HT-29 (cell line): ENCODE data around the gene SRRM3. TPM values are rescaled to one million over a fixed set of nuclear protein-coding genes. Genes with fewer than 3 reads are reported as not detected.
A peak's percentile ranks its signal among the peaks of the same experiment; 100 is the strongest.
"Not testable (repeated sequence)": the region's sequence is repeated elsewhere in the genome, so short reads cannot be mapped to it uniquely, and the experiment has no call there.

Source experiments
- DNase-seq: peaks from one replicate; pipeline ENCODE4 v3.0.0-alpha.2; 2015; ENCODE audit warnings: low spot score
- total RNA-seq: library from RNA; depleted of rRNA; stranded (reverse); fragments of >200 nt; shearing (Covaris generic); gene quantifications from 2 replicates; pipeline ENCODE4 v1.2.3, GENCODE V29; 2014

SRRM3 gene
- total RNA-seq, 1 experiment from 2014 or later = 0.05 TPM

GRCh38 chr7:76226878-76227423, 25.3 kb downstream of the SRRM3 start:
- DNase-seq = not testable (repeated sequence)

GRCh38 chr7:76230214-76230613, 28.5 kb downstream of the SRRM3 start:
- no peak for DNase-seq

- DNase-seq = no peak
Measured at GRCh38 chr7:76231071-76231470, 29.4 kb downstream of the SRRM3 start.

GRCh38 chr7:76231583-76231982, 29.9 kb downstream of the SRRM3 start:
- no peak for DNase-seq

- DNase-seq = no peak
Measured at GRCh38 chr7:76232698-76233097, 31.0 kb downstream of the SRRM3 start.

GRCh38 chr7:76233538-76234281, 32.0 kb downstream of the SRRM3 start:
- no peak for DNase-seq

- DNase-seq = no peak
Measured at GRCh38 chr7:76234282-76234584, 32.5 kb downstream of the SRRM3 start.

- DNase-seq = peak; percentile 40
Measured at GRCh38 chr7:76234931-76235441, 33.3 kb downstream of the SRRM3 start.

- no peak for DNase-seq
Measured at GRCh38 chr7:76236224-76236623, 34.5 kb downstream of the SRRM3 start.

- DNase-seq = no peak
Measured at GRCh38 chr7:76238326-76238725, 36.6 kb downstream of the SRRM3 start.

- DNase-seq = no peak
Measured at GRCh38 chr7:76241141-76241540, 39.4 kb downstream of the SRRM3 start.

- not testable (repeated sequence) for DNase-seq
Measured at GRCh38 chr7:76242517-76243063, 40.9 kb downstream of the SRRM3 start.

- DNase-seq = no peak
Measured at GRCh38 chr7:76244781-76245391, 43.2 kb downstream of the SRRM3 start.

GRCh38 chr7:76246804-76247389, 45.2 kb downstream of the SRRM3 start:
- no peak for DNase-seq

GRCh38 chr7:76247938-76248337, 46.2 kb downstream of the SRRM3 start:
- no peak for DNase-seq

GRCh38 chr7:76252021-76252420, 50.3 kb downstream of the SRRM3 start:
- no peak for DNase-seq

GRCh38 chr7:76254781-76255180, 53.1 kb downstream of the SRRM3 start:
- no peak for DNase-seq

- DNase-seq = no peak
Measured at GRCh38 chr7:76257973-76258372, 56.3 kb downstream of the SRRM3 start.

GRCh38 chr7:76259124-76260093, 57.7 kb downstream of the SRRM3 start:
- DNase-seq = no peak

- DNase-seq = peak; percentile 8
Measured at GRCh38 chr7:76260171-76260703, 58.5 kb downstream of the SRRM3 start.

GRCh38 chr7:76261329-76261728, 59.6 kb downstream of the SRRM3 start:
- DNase-seq = no peak
